Dedifferentiated amniotic fluid mesenchymal stem cell (primary cell): ENCODE data around the gene FEN1.

Source experiments
- DNase-seq: peaks from one replicate; pipeline ENCODE4 v3.0.0-alpha.2; 2016; ENCODE audit errors: extremely low spot score

Gene FEN1

DNA sequence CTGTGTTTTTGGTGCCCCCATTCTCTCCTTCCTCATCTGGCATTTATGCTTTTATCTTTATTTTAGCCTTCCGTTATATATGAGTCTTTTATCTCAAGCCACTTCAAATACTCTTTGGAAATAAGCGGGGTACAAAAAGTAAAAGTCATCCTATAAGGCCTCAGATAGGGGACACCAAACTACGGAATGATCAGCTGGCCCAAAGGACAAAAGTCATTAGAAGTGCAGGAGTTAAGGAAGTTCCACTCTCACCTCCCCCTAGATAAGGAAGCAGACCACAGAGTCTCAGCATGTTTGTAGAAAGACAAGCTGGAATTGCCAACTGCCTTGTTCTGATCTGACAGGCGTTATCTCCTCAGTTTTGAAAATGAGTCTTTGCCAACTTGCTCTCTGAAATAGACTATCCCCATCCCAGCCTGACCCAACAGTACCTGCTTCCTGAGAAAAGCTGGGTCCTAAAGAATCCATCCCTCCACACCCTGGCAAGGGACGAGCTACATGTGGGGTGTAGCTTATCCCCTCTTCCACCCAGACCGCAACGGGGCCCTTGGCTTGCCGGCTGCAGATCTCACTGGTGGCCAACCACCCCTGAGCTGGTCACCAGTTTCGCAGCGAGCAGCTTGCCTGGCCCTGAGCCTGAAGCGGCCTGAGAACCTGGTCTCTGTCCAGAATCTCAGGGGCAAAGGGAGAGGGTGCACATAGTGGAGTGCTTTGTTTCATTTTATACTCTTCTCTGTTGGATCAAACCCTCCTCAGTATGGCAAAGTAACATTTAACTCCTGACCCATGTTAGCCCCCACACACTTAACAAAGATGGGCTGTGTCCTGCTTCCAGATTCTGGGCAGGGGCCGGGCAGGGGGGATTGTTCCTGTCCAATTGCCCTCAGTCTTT lies 49.2 kb downstream of the FEN1 start:
- DNase-seq: no peak

DNA sequence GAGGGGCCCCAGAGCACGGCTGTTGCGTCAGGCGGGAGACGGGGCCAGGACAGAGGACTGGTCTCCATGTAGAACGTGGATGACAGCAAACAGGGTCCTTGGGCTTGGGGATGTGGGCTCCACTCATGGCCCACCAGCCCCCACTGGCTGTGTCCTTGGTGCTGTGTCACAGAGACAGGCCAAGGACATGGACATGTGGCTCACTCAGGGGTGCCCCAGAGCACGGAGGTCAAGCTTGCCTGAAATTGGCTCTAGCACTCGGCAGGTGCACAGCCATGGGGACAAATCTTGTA lies 49.8 kb downstream of the FEN1 start:
- no peak for DNase-seq

DNA sequence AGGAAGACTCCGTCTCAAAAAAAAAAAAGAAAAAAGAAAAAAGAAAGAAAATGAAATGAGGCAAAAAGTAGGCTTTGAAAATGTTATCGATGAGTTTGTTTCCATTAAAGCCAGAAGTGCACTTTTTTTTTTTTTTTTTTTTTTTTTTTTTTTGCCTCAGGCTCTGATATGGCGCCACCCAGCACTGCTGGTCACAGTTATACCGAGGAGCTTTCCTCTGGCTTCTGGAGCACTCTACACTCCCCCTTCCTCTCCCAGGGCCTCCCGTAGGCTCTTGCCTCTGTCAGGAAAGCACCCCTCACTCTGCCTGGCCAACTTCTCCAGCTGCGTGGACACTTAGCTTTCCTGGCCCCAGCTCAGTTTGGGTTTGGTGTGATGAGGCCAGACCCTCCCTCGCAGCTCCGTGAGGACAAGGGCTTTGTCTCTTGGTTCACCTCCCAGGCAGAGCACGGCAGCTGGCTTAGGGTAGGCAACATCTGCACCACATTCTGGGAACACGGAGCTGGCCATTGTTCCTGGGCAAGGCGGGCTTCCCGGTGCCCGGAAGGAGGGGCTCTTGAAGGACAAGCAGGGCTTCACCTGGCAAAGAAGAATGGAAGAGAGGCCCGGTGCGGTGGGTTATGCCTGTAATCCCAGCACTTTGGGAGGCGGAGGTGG lies 52.3 kb downstream of the FEN1 start:
- no peak for DNase-seq

DNA sequence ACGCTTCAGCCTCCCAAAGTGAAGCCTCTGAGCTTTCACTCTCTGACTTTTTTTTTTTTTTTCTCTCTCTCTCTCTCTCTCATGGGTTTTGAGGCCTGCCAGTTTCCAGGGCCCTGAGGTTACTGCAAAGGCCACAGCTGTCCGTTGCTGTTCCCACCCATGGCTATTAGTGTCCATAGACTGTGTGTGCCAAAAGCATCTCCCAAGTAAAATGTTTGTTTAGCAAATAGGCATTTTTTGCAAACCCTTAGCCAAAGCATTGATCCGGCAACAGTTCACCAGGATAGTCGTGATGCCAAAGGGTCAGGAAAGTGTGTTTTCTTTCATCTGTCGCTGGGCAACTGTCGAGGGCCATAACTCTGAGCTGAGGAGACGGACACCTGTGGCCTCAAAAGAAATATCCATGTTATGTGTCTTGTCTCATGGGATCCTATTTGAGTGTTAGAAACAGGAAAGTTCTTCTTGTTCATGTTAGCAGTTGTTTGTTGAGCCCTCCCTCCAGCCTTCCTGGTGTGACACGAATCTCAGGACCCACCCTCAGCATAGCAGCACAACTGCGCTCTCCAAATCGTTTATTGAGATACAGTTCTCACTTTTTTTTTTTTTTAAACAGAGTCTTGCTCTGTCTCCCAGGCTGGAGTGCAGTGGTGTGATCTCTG lies 53.8 kb downstream of the FEN1 start:
- DNase-seq: no peak
